B cell (primary cell): ENCODE results near the gene UTP11.

Experiments used
- EZH2 ChIP-seq: IDR thresholded peaks from 2 replicates; pipeline ENCODE4 v1.6.1; 2012; ENCODE audit warnings: borderline replicate concordance, low read depth, mild to moderate bottlenecking, moderate library complexity, low read length; ENCODE audit not compliant: insufficient read depth, poor library complexity, severe bottlenecking
- TF ChIP-seq, protein P1 (sequence below): fragments of 200-600 bp; IDR thresholded peaks from one replicate; pipeline ENCODE4 v1.8.0; 2022; ENCODE audit warnings: antibody characterized with exemption, mild to moderate bottlenecking

DNA sequence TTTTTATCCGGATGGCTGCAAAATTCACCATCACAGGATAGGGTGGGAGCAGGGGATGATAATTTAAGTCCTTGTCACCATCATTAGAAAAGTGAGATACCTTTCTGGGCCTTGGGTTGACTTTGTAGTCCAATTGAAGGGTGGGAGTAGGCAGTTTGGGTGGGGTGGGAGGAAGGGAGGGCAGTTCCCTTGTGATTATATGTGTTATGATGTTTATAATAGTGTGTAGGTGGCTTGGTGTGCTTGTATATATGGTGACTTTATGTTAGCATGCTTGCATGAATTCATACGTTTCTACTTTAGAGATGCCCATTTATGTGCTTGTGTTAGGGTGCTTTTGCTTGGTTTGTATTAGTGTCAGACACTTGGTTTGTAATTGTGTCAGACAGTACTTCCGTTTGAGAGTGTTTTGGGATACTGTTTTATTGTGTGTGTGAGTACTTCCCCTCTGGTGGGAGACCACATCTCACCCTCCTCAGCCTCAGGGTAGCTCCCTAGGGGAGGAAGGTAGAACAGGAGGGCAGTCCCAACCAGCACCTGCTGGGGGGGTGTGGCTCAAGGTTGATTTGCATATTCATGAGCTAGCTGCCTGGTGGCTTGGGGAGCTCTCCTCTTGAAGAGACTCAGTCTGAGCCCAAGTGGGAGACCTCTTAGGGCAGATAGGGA lies 40.3 kb downstream of the UTP11 start:
- TF ChIP-seq, protein P1, sequence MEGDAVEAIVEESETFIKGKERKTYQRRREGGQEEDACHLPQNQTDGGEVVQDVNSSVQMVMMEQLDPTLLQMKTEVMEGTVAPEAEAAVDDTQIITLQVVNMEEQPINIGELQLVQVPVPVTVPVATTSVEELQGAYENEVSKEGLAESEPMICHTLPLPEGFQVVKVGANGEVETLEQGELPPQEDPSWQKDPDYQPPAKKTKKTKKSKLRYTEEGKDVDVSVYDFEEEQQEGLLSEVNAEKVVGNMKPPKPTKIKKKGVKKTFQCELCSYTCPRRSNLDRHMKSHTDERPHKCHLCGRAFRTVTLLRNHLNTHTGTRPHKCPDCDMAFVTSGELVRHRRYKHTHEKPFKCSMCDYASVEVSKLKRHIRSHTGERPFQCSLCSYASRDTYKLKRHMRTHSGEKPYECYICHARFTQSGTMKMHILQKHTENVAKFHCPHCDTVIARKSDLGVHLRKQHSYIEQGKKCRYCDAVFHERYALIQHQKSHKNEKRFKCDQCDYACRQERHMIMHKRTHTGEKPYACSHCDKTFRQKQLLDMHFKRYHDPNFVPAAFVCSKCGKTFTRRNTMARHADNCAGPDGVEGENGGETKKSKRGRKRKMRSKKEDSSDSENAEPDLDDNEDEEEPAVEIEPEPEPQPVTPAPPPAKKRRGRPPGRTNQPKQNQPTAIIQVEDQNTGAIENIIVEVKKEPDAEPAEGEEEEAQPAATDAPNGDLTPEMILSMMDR: no peak
- no peak for TF ChIP-seq EZH2
